Natural killer cell treated with Interleukin-12 subunit alpha and Interleukin-12 subunit beta and Interleukin-15 and Interleukin-18, amount 100 ng/mL, for 72 hours (primary cell): ENCODE measurements around the gene MIOX. TPM values are rescaled to one million over a fixed set of nuclear protein-coding genes. Genes with fewer than 3 reads are reported as not detected.

Experiments
- ATAC-seq, 2 donors: fragments of 150-1000 bp; cut with Tn5 transposase in 1 of 2; sonication (Bioruptor Pico), chemical (Tn5 transposase) in 1 of 2; 2 replicates each; pipeline ENCODE4 v1.10.0; 2021
- DNase-seq: peaks from one replicate; pipeline ENCODE4 v3.0.0; 2022; ENCODE audit warnings: low spot score
- H3K27ac Mint-ChIP-seq, 2 donors: 1 replicate in 1 of 2; 2 replicates in 1 of 2; pipeline ENCODE4 v1.8.0; 2022; ENCODE audit warnings: mixed read lengths in 2 of 2, mild to moderate bottlenecking in 1 of 2, moderate library complexity in 1 of 2
- H3K27me3 Mint-ChIP-seq, 2 donors: 1 replicate in 1 of 2; 2 replicates in 1 of 2; pipeline ENCODE4 v1.8.0; 2022; ENCODE audit warnings: mixed read lengths in 2 of 2
- H3K36me3 Mint-ChIP-seq: one replicate; pipeline ENCODE4 v1.8.0; 2022; ENCODE audit warnings: mixed read lengths
- H3K4me1 Mint-ChIP-seq, 2 donors: 1 replicate in 1 of 2; 2 replicates in 1 of 2; pipeline ENCODE4 v1.8.0; 2022; ENCODE audit warnings: low read depth in 2 of 2, mixed read lengths in 2 of 2, mild to moderate bottlenecking in 1 of 2
- H3K4me3 Mint-ChIP-seq: one replicate; pipeline ENCODE4 v1.8.0; 2022; ENCODE audit warnings: mixed read lengths
- H3K9me3 Mint-ChIP-seq: 2 replicates; pipeline ENCODE4 v1.8.0; 2022; ENCODE audit warnings: mixed read lengths
- total RNA-seq, 2 donors: library from RNA; stranded (reverse); gene quantifications; one replicate each; pipeline ENCODE4 v1.2.3, GENCODE V29; 2022

The MIOX gene
- total RNA-seq = under 1 TPM in 1 of 2 donors, not detected in 1; 0.45 TPM

DNA sequence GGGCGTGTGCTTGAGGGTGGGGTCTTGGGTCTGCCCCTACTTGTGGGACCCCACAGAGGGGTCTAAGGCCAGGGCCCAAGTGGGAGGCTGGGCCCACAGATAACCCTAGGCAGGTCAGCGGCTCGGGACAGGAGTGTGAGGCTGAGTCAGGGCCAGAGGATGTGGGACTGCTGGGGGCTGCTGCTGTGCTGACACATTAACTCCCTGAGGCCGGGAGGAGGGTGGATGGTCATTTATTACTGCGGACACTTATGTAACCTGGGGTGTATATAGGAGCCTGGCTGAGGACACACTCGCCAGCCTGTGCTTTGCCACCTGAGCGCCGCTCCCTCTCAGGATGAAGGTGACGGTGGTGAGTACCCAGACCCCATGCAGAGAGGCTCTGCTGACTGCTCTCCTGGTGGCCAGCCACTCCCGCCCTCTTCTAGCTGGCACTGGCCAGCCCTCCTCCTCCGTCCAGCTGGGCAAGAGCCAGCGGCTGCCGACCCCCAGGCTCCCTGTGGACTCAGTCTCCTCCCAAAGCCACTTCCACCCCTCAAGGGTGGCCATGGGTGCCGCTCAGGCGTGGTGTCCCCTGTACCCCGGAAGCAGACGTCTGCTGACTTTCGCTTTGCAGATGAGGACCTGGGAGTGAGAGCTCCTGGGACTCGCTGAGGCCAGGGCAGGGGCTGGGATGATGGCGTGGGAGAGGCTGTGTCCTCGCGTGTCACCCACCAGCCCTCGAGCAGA lies at the start of gene MIOX:
Gene MIOX (plus strand): TSS at position 299 of the 729 bp plus-strand sequence. CDS start 39 bp downstream, at position 338.
- peaks cover 0 to 4% of the 10 kb centered on the region in 2 donors for H3K27me3 Mint-ChIP-seq
- peaks cover 5 to 6% of the 10 kb centered on the region in 2 donors for H3K4me1 Mint-ChIP-seq
- no peak within 1 kb of the TSS for H3K4me3 Mint-ChIP-seq
- ATAC-seq (no peak), DNase-seq (no peak)
- H3K36me3 Mint-ChIP-seq = no peaks in the 10 kb centered on the region
- no peak within 1 kb of the TSS for H3K27ac Mint-ChIP-seq
- no peaks in the 10 kb centered on the region for H3K9me3 Mint-ChIP-seq

DNA sequence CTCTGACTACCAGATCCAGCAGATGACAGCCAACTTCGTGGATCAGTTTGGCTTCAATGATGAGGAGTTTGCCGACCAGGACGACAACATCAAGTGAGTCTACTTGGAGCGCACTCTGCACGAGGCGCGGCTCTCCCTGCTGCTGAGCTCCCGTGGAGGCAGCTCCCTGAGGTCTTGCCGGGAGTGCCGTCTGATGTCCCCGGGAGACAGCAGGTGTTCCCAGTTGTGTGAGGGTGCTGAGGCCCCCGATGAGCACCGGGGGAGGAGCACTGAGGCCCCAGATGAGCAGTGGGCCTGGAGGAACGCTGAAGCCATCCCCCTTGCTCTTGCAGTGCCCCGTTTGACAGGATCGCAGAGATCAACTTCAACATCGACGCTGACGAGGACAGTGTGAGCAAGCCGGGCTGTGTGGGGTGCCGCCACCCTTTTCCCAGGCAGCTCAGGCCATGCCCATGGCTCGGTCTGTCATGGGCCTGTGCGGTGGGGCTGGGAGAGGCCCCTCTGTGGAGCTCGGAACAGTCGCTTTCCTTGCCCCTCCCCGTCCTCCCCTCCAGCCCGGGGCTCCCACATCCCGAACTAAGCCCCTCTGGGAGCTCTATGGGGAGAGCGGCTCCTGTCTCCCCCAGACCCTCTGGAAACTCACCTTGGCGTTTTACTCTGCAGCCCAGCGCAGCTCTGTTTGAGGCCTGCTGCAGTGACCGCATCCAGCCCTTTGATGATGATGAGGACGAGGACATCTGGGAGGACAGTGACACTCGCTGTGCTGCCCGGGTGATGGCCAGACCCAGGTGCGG lies 49.0 kb upstream of the MIOX start:
- DNase-seq = no peak
- H3K36me3 Mint-ChIP-seq = no peaks in the 10 kb centered on the region
- no peak overlapping the region for H3K4me3 Mint-ChIP-seq
- H3K4me1 Mint-ChIP-seq = peaks cover 0 to 2% of the 10 kb centered on the region in 2 donors
- no peaks in the 10 kb centered on the region for H3K9me3 Mint-ChIP-seq
- no peak for ATAC-seq
- no peaks in the 10 kb centered on the region for H3K27me3 Mint-ChIP-seq
- no peak overlapping the region for H3K27ac Mint-ChIP-seq

GRCh38 chr22:50438305-50439275 lies 48.1 kb upstream of the MIOX start:
- no peak for ATAC-seq
- no peak for DNase-seq
- H3K27me3 Mint-ChIP-seq = no peaks in the 10 kb centered on the region
- H3K36me3 Mint-ChIP-seq = no peaks in the 10 kb centered on the region
- H3K4me1 Mint-ChIP-seq = peaks cover 0 to 6% of the 10 kb centered on the region in 2 donors
- H3K9me3 Mint-ChIP-seq = no peaks in the 10 kb centered on the region
- no peak overlapping the region for H3K4me3 Mint-ChIP-seq
- H3K27ac Mint-ChIP-seq = no peak overlapping the region

- Mint-ChIP-seq H3K9me3 (no peaks in the 10 kb centered on the region), H3K27ac (no peak overlapping the region), H3K36me3 (no peaks in the 10 kb centered on the region), H3K4me1 (peaks cover 0 to 6% of the 10 kb centered on the region in 2 donors), H3K4me3 (no peak overlapping the region), H3K27me3 (no peaks in the 10 kb centered on the region)
- ATAC-seq (no peak), DNase-seq (no peak)
These were observed 47.3 kb upstream of the MIOX start for GRCh38 chr22:50439314-50439870.

DNA sequence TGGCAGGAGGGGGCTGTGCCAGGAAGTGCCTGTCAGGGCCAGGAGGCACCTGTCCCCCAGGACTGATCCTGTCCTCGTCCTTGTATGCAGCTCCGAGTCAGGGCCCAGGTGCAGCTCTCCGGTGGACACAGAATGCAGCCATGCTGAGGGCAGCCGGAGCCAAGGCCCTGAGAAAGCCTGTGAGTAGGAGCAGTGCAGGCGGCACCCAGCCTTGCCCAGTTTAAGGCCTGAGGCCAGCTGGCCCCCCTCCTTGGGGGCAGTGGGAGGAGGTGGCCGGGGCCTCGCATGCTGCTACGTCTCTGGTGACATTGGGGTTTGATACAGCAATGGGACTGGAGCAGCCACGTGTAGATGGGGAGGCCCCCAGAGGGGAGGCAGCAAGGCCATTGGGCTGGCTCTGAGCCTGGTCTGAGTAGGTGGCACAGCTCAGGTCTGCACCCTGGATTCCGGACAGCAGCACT lies 46.8 kb upstream of the MIOX start:
- H3K27me3 Mint-ChIP-seq = no peaks in the 10 kb centered on the region
- ATAC-seq = no peak
- H3K4me3 Mint-ChIP-seq = no peak overlapping the region
- no peaks in the 10 kb centered on the region for H3K9me3 Mint-ChIP-seq
- peaks cover 0 to 8% of the 10 kb centered on the region in 2 donors for H3K4me1 Mint-ChIP-seq
- H3K36me3 Mint-ChIP-seq = no peaks in the 10 kb centered on the region
- DNase-seq = no peak
- no peak overlapping the region for H3K27ac Mint-ChIP-seq

- H3K36me3 Mint-ChIP-seq = no peaks in the 10 kb centered on the region
- no peaks in the 10 kb centered on the region for H3K9me3 Mint-ChIP-seq
- H3K4me3 Mint-ChIP-seq = no peak overlapping the region
- H3K4me1 Mint-ChIP-seq = peaks cover under 1 to 7% of the 10 kb centered on the region in 2 donors
- no peak for ATAC-seq
- no peak for DNase-seq
- H3K27me3 Mint-ChIP-seq = no peaks in the 10 kb centered on the region
- no peak overlapping the region for H3K27ac Mint-ChIP-seq
These were observed 46.0 kb upstream of the MIOX start for GRCh38 chr22:50440544-50441249.

DNA sequence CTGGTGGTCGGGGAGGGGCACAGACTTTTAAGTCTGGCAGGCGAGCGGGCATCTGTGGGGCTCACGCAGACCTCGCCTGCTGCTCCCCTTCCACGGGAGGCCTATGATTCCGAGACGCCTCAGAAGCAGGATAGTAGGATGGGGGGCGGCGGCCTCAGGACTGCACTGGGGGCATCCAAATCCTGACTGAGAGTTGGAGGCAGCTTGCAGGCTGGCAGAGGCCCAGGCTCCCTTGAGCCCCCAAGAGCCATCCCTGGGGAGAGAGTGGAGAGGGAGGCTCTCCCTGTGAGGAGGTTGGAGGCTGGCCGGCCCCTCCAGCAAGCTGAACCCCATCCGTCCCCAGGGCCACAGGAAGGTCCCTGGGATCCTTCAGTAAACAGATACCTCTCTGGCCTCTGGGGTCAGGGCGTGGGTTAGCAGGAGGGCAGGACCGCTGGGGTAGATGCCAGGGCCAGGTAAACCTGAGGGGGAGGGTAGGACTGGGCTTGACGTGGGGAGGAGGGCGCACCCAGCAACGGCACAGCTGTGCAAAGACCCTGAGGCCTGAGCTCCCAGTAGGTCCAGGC lies 45.1 kb upstream of the MIOX start:
- DNase-seq (no peak), ATAC-seq (no peak)
- no peaks in the 10 kb centered on the region for H3K27me3 Mint-ChIP-seq
- no peak overlapping the region for H3K27ac Mint-ChIP-seq
- no peaks in the 10 kb centered on the region for H3K36me3 Mint-ChIP-seq
- H3K4me1 Mint-ChIP-seq = peaks cover 4 to 7% of the 10 kb centered on the region in 2 donors
- H3K9me3 Mint-ChIP-seq = no peaks in the 10 kb centered on the region
- no peak overlapping the region for H3K4me3 Mint-ChIP-seq

DNA sequence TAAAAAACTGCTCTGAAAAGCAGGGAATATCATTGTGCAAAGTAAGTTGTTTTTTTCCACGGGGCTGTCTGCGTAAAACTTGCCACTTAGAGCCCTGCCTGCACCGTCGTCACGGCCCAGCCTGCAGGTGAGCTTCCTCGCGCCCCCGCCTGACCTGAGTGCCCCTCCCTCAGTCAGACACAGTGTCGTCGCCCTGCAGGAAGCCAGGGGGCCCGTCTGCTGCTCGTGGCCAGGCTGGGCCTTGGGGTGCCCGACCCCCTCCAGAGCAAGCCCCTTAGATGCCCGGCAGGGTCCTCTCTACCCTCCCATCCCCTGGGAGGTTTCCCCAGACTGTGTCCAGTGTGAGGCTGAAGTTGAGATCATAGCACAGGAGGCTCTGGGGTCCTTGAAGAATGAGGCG lies 43.5 kb upstream of the MIOX start:
- Mint-ChIP-seq H3K27ac (peak overlapping the region; percentile 33 to 67), H3K36me3 (peaks cover under 1% of the 10 kb centered on the region), H3K4me3 (no peak overlapping the region), H3K9me3 (no peaks in the 10 kb centered on the region), H3K4me1 (peaks cover 6 to 10% of the 10 kb centered on the region in 2 donors), H3K27me3 (no peaks in the 10 kb centered on the region)
- DNase-seq = peak; percentile 61
- ATAC-seq = no peak

GRCh38 chr22:50443801-50444625 lies 42.6 kb upstream of the MIOX start:
- ATAC-seq (no peak), DNase-seq (peak; percentile 56)
- no peaks in the 10 kb centered on the region for H3K27me3 Mint-ChIP-seq
- H3K9me3 Mint-ChIP-seq = no peaks in the 10 kb centered on the region
- peak overlapping the region; percentile 33 to 67 for H3K27ac Mint-ChIP-seq
- H3K4me3 Mint-ChIP-seq = no peak overlapping the region
- H3K4me1 Mint-ChIP-seq = peaks cover 13 to 15% of the 10 kb centered on the region in 2 donors
- H3K36me3 Mint-ChIP-seq = peaks cover 5% of the 10 kb centered on the region

GRCh38 chr22:50444663-50445062 lies 42.0 kb upstream of the MIOX start:
- no peak overlapping the region for H3K4me3 Mint-ChIP-seq
- no peaks in the 10 kb centered on the region for H3K9me3 Mint-ChIP-seq
- peaks cover 17 to 18% of the 10 kb centered on the region in 2 donors for H3K4me1 Mint-ChIP-seq
- H3K27me3 Mint-ChIP-seq = no peaks in the 10 kb centered on the region
- peak; percentile 51 for DNase-seq
- peaks cover 8% of the 10 kb centered on the region for H3K36me3 Mint-ChIP-seq
- peak overlapping the region; percentile 58 to 81 for H3K27ac Mint-ChIP-seq
- ATAC-seq = no peak

DNA sequence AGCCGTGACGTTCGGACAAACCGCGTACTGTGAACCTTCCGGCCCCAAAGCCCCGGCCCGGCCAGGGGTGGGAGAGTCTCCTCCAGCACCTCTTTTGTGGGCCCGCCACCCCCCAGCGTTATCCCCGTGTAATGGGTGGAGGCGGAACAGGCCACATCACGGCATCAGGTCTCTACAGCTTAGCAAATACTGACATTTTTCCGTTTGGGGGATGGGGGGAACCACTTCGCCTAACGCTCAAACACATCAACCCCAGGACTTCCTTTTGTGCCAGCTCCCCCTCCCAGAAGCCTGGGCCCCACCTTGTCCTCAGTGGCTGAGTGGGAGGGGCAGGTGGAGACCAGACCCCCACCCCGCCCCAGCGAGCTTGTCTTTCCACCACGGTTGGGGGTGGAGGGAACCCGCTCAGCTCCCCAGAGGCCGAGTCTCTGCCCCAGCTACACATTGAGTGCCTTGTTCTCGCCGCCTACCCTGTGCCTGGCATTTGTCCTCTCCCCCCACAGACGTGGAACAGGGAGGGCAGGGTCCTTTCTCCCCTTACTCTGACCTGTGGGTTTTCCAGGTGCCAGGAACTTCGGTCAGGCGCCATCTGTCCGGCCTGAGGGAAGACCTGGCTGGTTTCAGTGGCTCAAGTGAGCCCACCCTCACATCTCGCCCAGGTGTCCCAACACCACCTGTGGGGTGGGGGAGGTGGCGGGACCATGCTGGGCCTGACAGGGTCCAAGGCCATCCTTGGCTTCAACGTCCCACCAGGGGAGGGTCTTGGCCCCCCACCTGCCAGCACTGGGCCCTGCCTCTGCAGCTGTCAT lies 41.4 kb upstream of the MIOX start:
- peak; percentile 59 for DNase-seq
- no peaks in the 10 kb centered on the region for H3K27me3 Mint-ChIP-seq
- H3K27ac Mint-ChIP-seq = peak overlapping the region; percentile 58 to 81
- H3K4me1 Mint-ChIP-seq = peaks cover 20 to 21% of the 10 kb centered on the region in 2 donors
- H3K9me3 Mint-ChIP-seq = no peaks in the 10 kb centered on the region
- peaks cover 10% of the 10 kb centered on the region for H3K36me3 Mint-ChIP-seq
- peak overlapping the region; percentile 12 for H3K4me3 Mint-ChIP-seq
- ATAC-seq = peak in 1 of 2 donors; percentile 31
